ENCODE results near the gene OAS2.
A peak's percentile ranks its signal among the peaks of the same experiment; 100 is the strongest.
"Not testable (repeated sequence)": the region's sequence is repeated elsewhere in the genome, so short reads cannot be mapped to it uniquely, and the experiment has no call there.

OAS2 gene

GRCh38 chr12:112957125-112957524 lies 21.2 kb upstream of the OAS2 start:
- not testable (repeated sequence) for DNase-seq

GRCh38 chr12:112961074-112961473 lies 17.2 kb upstream of the OAS2 start:
- DNase-seq: no peak

- DNase-seq: no peak
Measured at GRCh38 chr12:112961536-112961935, 16.8 kb upstream of the OAS2 start.

- no peak for DNase-seq
Measured at GRCh38 chr12:112962561-112962960, 15.8 kb upstream of the OAS2 start.

- no peak for DNase-seq
Measured at GRCh38 chr12:112963227-112963861, 15.0 kb upstream of the OAS2 start.

GRCh38 chr12:112964067-112964670 lies 14.2 kb upstream of the OAS2 start:
- DNase-seq: no peak

- DNase-seq: no peak
Measured at GRCh38 chr12:112964915-112965314, 13.4 kb upstream of the OAS2 start.

GRCh38 chr12:112965643-112966042 lies 12.7 kb upstream of the OAS2 start:
- DNase-seq: no peak

- no peak for DNase-seq
Measured at GRCh38 chr12:112967306-112967705, 11.0 kb upstream of the OAS2 start.

- no peak for DNase-seq
Measured at GRCh38 chr12:112967858-112968257, 10.5 kb upstream of the OAS2 start.

GRCh38 chr12:112969547-112970306 lies 8.6 kb upstream of the OAS2 start:
- no peak for DNase-seq

GRCh38 chr12:112970391-112970790 lies 7.9 kb upstream of the OAS2 start:
- no peak for DNase-seq

- no peak for DNase-seq
Measured at GRCh38 chr12:112971248-112971647, 7.1 kb upstream of the OAS2 start.

- no peak for DNase-seq
Measured at GRCh38 chr12:112973011-112973735, 5.1 kb upstream of the OAS2 start.

- no peak for DNase-seq
Measured at GRCh38 chr12:112973818-112974231, 4.5 kb upstream of the OAS2 start.

- no peak for DNase-seq
Measured at GRCh38 chr12:112974904-112975303, 3.4 kb upstream of the OAS2 start.

GRCh38 chr12:112977139-112977538 lies 1.2 kb upstream of the OAS2 start:
- DNase-seq: no peak

GRCh38 chr12:112977641-112978040 lies 678 bp upstream of the OAS2 start:
- DNase-seq: no peak

GRCh38 chr12:112979041-112979680 lies 842 bp downstream of the OAS2 start:
- DNase-seq: peak; percentile 47

- peak; percentile 64 for DNase-seq
Measured at GRCh38 chr12:112980491-112981158, 2.3 kb downstream of the OAS2 start.

- no peak for DNase-seq
Measured at GRCh38 chr12:112985642-112986290, 7.4 kb downstream of the OAS2 start.

GRCh38 chr12:112986291-112986800 lies 8.0 kb downstream of the OAS2 start:
- DNase-seq: no peak
